ENCODE results near the gene ELFN2.
"Not testable (repeated sequence)": the region's sequence is repeated elsewhere in the genome, so short reads cannot be mapped to it uniquely, and the experiment has no call there.

The ELFN2 gene

DNA sequence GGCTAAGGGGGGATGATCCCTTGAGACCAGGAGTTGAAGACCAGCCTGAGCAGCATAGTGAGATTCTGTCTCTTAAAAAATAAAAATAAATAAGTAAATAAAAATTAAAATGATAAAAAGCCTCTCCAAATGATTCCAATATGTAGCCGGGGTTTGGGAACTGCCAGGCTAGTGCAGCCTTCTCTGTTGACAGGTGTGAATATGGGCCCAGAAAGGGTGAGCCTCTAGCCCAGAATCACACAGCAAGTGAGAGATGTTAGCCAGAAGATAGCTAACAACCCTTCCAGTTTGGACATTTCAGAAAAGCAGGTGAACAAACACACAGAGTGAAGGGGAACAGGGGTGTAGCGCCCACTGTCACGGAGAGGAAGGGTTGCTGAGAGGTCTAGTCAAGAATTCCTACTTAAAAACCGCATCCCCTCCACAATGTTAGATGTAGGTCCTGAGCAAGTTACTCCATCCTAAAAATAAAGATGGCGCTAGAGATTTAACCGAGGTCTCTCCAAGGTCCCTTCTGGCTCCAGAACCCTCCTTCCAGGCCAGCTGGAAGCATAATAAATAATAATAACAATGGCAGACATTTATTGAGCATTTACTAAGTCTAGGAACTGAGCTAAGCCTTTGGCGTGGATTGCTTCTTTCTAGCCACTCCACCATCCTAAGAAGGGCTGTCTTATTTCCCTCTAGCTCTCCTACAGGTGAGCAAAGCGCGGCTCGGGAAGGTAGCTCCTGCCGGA, 93.4 kb downstream of the ELFN2 start:
- DNase-seq (ENCODE audit: low read depth) = no peak

GRCh38 chr22:37331856-37332536, 95.3 kb downstream of the ELFN2 start:
- no peak for DNase-seq (ENCODE audit: low read depth)

DNA sequence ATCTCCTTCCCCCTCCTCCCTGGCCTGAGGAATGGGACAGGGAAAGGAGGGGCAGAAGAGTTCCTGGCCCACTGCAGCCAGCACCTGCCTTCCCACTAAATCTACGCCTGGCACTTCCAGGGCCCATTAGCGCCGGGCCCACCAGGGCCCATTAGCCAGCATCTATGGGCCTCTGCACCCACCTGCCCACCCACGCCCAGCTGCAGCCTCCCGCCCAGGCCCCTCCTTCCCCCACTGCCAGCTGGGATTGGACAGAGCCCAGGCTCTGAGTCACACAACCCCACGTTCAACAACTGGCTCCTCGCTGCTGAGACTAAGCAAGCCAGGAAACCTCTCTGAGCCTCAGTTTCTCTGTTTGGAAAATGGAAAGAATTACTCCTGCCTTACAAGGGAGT, 96.2 kb downstream of the ELFN2 start:
- DNase-seq (ENCODE audit: low read depth) = peak; percentile 31

- peak; percentile 63 for DNase-seq (ENCODE audit: low read depth)
These were observed 96.9 kb downstream of the ELFN2 start for GRCh38 chr22:37330200-37331033.

DNA sequence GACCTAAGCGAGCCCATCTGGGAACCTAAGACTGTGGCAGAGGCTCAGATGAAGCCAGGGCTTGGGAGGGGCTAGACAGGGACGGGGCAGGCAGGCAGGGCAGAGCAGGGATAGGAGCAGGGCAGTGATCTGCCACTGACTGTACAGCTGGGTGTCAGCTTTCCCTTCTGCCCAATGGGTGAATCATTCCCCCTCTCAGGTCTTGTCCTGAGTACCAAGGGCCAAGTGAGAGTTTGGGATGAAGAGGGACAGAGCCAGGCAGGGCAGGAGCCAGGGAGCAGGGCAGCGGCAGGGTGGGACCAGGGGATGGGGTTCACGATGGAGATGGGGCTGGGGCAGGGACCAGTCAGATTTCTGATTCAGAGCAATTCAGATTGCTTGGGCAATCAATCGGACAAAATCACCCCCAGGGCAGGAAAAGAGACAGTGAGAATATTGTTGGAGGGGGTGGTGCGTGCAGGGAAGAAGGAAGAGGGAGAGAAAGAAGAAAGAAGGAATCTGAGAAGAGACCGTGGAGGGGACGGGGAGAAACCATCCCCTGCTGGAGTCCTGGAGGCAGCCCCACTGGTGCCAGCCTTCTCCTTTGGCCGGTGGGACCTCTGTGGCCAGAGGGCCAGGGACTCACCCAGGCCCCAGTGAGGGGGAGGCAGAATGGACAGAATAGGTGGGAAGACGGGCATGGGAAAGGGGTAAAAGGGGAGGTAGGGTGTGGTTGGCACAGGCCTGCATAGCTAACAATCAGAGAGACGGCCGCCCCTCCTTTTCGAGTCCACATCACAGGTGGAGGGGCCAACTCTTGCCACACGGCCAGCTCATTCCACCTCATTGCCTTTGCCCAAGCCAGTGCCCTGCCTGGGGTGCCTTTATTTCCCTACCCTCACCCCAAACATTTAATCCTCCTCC, 97.8 kb downstream of the ELFN2 start:
- DNase-seq (ENCODE audit: low read depth) = no peak

GRCh38 chr22:37328538-37329237, 98.6 kb downstream of the ELFN2 start:
- DNase-seq (ENCODE audit: low read depth) = not testable (repeated sequence)

DNA sequence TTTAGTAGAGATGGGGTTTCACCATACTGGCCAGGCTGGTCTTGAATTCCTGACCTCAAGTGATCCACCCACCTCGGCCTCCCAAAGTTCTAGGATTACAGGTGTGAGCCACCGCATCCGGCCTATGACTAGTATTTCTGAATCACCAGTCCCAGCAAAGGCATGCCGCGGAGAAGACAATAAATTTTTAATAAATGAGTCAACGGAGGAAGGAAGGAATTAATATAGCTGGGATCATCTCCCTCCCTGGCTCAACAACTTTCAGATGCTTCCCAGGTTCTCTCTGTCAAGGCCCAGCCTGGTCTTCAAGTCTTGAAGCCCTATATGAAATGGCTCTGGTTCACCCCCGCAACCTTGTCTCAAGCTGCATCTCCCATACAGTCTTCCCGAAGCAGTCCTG, 99.3 kb downstream of the ELFN2 start:
- peak; percentile 65 for DNase-seq (ENCODE audit: low read depth)

- DNase-seq (ENCODE audit: low read depth) = no peak
These were observed 100.6 kb downstream of the ELFN2 start for GRCh38 chr22:37326726-37327125.

GRCh38 chr22:37325039-37325395, 102.3 kb downstream of the ELFN2 start:
- no peak for DNase-seq (ENCODE audit: low read depth)

- no peak for DNase-seq (ENCODE audit: low read depth)
These were observed 102.8 kb downstream of the ELFN2 start for GRCh38 chr22:37324340-37325038.

DNA sequence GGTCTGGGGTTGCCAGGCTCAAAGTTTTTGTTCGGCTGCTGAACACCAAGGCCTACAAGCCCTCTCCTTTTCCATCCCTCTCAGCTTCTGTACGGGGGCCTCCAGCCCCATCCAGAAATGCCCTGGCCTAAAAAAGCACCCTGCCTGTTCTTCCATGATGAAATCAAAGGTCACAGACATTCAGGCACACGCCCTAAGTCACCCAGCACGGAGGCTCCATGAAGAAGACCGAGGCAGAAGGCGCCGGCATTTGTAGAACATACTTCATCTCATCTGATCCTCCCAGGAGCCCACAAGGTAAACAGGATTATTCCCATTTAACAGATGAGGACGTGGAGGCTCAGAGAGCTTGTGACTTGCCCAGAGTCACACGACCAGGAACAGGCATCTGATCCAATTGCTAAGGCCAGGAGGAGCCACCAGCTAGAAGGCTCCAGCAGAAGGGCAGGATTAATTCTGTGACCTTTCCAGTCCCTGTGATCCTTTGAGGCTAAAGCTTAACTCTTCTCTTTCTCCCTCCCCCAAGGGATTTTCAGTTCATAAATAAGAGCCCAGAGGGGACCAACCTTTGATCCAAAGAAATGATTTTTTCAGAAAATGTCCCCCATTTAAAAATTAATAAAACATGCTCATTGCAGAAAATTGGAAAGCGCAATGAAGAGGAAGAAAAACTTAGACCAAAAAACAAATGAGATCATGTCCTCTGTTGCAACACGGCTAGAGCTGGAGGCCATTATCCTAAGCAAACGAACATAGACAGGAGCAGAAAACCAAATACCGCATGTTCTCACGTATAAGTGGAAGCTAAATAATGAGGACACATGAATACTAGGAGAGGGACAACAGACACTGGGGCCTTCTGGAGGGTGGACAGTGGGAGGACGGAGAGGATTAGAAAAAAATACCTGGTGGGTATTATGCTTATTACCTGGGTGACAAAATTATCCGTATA, 106.3 kb downstream of the ELFN2 start:
- DNase-seq (ENCODE audit: low read depth) = no peak

DNA sequence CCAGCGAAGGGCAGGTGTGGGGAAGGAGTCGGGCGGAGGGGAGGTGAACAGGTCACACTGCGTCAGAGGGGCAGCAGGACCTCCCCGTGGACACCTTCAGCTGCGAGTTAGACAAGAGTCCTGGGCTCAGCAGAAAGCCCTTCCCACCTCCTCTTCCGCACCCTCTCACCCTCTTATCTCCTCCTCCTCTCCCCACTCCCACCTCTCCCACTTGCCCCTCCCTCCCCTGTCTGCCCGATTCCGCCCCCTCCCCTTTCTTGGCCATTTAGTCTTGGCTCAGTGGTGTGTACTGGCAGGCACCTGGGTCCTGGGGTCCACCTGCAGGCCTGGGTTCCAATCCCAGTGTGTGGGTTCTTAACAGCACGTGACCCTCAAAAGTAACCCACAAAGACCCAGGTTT, 107.8 kb downstream of the ELFN2 start:
- no peak for DNase-seq (ENCODE audit: low read depth)

DNA sequence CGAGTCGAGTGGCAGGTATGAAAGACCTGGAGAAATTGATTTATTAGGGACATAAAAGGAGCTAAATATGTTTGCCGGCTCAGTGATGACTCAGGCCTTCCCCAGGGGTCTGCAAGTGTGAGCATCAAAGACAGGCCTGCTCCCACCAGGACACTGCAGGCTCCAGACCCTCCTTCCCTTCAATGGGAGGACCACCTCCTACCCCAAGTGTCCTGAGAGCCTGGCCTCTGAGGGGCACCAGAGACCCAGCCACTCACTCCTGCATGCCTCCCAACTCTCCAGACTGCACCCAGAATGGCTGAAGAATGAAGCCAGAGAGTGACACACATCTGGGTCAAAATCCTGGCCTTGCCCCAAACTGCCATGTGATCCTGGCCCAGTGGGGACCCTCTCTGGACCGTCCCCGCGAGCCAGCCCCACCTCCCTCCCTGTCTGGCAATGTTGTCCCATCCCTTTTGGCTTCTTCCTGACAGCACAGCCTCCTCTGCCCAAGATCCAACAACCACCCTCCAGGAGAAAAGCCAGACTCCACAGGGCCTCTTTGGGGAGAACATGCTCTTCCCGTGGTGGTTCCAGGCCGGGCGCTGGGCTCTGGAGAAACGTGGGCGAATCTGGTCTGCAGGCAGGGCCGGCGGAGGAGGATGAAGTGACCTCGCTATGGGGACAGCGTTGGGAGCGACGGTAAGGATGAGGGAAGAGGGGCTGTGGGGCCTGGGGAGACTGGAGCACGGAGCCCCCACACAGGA, 108.7 kb downstream of the ELFN2 start:
- no peak for DNase-seq (ENCODE audit: low read depth)
